ENCODE measurements around the gene NOPCHAP1.

The NOPCHAP1 gene

GRCh38 chr12:105024928-105025327 lies 38.8 kb downstream of the NOPCHAP1 start:
- DNase-seq: no peak

GRCh38 chr12:105025890-105026289 lies 39.8 kb downstream of the NOPCHAP1 start:
- DNase-seq: no peak

DNA sequence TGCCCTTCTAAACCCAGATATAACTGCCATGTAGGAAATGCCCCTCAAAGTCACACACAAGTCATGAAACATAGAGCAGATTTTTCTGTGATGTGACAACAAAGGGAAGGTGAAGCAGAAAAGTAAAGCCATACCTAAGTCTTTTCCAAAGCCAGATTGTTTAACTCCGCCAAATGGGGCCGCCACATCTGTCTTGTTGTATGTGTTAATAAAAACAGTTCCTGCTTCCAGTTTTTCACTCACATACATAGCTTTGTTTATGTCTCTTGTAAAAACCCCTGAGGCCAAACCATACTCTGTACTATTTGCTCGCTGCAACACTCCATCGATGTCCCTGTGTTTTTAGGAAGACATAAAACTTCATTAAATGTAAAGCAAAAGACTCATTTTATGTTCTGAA lies 40.3 kb downstream of the NOPCHAP1 start:
- DNase-seq: no peak

DNA sequence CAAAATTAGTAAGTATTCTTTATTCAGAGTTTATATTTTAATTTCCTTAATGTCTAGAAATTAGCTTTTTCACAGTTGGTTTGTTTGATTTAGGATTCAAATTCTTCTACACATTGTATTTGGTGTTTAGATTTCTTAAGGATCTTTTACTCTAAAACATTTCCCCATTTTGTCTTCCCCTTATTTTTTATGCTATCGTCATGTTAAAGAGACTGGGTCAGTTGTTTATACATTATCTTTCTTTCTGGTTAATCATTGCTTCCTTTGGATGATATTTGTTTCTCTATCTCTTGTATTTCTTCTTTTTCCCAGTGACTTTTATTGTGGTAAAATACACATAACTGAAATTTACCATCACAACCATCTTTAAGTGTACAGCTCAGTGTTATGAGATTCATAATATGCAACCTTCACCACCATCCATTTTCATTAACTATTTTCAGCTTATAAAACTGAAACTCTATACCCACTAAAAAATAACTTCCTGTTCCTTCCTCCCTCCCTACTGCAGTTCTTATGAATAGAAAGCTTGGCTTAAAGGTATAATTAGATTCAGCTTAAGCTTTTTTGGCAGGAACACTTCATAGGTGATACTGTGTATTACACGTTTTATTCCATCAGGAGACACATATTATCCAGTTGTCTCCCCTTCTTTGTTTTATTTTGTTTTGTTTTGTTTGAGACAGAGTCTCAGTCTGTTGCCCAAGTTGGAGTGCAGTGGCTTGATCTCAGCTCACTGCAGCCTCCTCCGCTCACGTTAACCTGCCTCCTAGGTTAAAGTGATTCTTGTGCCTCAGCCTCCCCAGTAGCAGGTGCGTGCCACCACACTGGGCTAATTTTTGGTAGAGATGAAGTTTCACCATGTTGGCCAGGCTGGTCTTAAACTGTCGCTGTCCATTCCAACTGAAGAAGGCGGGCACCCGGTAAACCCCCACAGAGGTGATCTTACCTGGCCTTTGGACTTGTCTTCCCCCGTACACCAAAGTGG lies 45.0 kb downstream of the NOPCHAP1 start:
- no peak for DNase-seq

DNA sequence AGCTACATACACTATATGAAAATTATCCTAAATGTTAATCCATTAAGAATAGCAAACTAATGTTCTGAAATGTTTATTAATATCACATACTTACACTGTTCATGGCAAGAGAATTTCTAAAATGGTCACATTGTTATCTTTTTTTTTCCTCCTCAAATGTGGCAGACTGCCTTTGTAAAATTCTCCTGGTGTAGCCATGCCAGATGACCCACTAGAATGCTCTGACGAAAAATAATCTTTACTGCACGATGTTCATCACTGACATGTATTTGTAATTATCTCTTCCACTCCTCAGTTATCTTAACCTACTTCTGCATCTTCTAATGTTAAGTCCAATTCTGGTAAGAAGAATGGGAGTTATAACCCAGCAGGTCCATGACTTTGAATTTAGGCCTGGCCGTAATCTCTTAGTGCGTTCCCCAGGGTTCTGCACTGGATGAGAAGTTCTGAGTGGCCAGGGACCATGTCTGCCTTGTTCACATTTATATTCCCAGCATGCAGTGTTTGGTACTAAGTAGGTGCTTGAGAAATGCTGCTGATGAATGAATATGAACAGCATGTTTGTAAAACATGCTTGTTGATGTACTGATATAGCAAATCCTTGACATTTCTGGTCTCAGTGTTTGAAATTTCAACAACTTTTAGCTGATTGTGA lies 46.7 kb downstream of the NOPCHAP1 start:
- DNase-seq: no peak

DNA sequence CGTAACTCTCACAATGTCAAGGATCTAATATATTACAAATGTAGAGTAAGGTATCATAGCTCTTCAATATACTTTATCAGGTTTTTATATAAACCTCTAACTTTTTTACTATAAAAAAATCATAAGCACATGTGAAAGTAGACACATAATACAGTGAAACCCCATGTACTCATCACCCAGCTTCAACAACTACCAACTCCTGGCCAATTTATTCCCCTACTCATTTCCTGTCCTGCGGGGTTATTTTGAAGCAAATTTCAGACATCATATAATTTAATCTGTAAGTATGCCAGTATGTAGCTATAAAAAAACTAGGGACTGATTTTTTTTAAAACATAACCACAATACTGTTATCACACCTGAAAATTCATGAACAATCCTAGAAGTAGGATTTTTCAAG lies 47.7 kb downstream of the NOPCHAP1 start:
- no peak for DNase-seq

Measured in CD4-positive, alpha-beta T cell treated with Interleukin-17A for 1 hour (primary cell).